ENCODE measurements around the gene TCP10L. TPM values are rescaled to one million over a fixed set of nuclear protein-coding genes. Genes with fewer than 3 reads are reported as not detected.
"Not testable (repeated sequence)": the region's sequence is repeated elsewhere in the genome, so short reads cannot be mapped to it uniquely, and the experiment has no call there.

The TCP10L gene
- total RNA-seq, 1 experiment from 2014 or later, result 0.84 TPM

- DNase-seq (ENCODE audit: extremely low read depth, low read depth), result no peak
Measured at GRCh38 chr21:32587651-32588050, 2.3 kb upstream of the TCP10L start.

GRCh38 chr21:32587120-32587519, 1.8 kb upstream of the TCP10L start:
- DNase-seq (ENCODE audit: extremely low read depth, low read depth), result no peak

GRCh38 chr21:32585970-32586369, 647 bp upstream of the TCP10L start:
- DNase-seq (ENCODE audit: extremely low read depth, low read depth), result no peak

GRCh38 chr21:32584472-32584871, 851 bp downstream of the TCP10L start:
- no peak for DNase-seq (ENCODE audit: extremely low read depth, low read depth)

- DNase-seq (ENCODE audit: extremely low read depth, low read depth), result no peak
Measured at GRCh38 chr21:32581732-32582131, 3.6 kb downstream of the TCP10L start.

- no peak for DNase-seq (ENCODE audit: extremely low read depth, low read depth)
Measured at GRCh38 chr21:32580949-32581348, 4.4 kb downstream of the TCP10L start.

GRCh38 chr21:32578107-32578691, 7.1 kb downstream of the TCP10L start:
- DNase-seq (ENCODE audit: extremely low read depth, low read depth), result no peak

GRCh38 chr21:32576011-32576410, 9.3 kb downstream of the TCP10L start:
- DNase-seq (ENCODE audit: extremely low read depth, low read depth), result no peak

GRCh38 chr21:32574946-32575925, 10.1 kb downstream of the TCP10L start:
- no peak for DNase-seq (ENCODE audit: extremely low read depth, low read depth)

- peak; percentile 46 for DNase-seq (ENCODE audit: extremely low read depth, low read depth)
Measured at GRCh38 chr21:32572574-32573420, 12.5 kb downstream of the TCP10L start.

GRCh38 chr21:32570456-32570855, 14.9 kb downstream of the TCP10L start:
- no peak for DNase-seq (ENCODE audit: extremely low read depth, low read depth)

- peak; percentile 58 for DNase-seq (ENCODE audit: extremely low read depth, low read depth)
Measured at GRCh38 chr21:32569261-32570230, 15.8 kb downstream of the TCP10L start.

GRCh38 chr21:32567626-32568025, 17.7 kb downstream of the TCP10L start:
- no peak for DNase-seq (ENCODE audit: extremely low read depth, low read depth)

- no peak for DNase-seq (ENCODE audit: extremely low read depth, low read depth)
Measured at GRCh38 chr21:32566741-32567389, 18.5 kb downstream of the TCP10L start.

- DNase-seq (ENCODE audit: extremely low read depth, low read depth), result no peak
Measured at GRCh38 chr21:32565856-32566465, 19.4 kb downstream of the TCP10L start.

GRCh38 chr21:32562915-32563314, 22.4 kb downstream of the TCP10L start:
- no peak for DNase-seq (ENCODE audit: extremely low read depth, low read depth)

GRCh38 chr21:32562426-32562825, 22.9 kb downstream of the TCP10L start:
- peak; percentile 27 for DNase-seq (ENCODE audit: extremely low read depth, low read depth)

- not testable (repeated sequence) for DNase-seq (ENCODE audit: extremely low read depth, low read depth)
Measured at GRCh38 chr21:32561476-32561875, 23.8 kb downstream of the TCP10L start.

- no peak for DNase-seq (ENCODE audit: extremely low read depth, low read depth)
Measured at GRCh38 chr21:32560896-32561295, 24.4 kb downstream of the TCP10L start.
